Endometrium (tissue), 2 donors: Measurements from ENCODE around the gene SOHLH1.

Experiments
- FAIRE-seq: peaks from 2 replicates; lab custom pipeline; 2012; peaks lifted over from hg19 to GRCh38; lab: Jason Lieb, UNC
- donor health status: control.
- donor health status: control.

Gene SOHLH1

GRCh38 chr9:135661816-135662560 lies 37.3 kb downstream of the SOHLH1 start:
- no peak for FAIRE-seq

DNA sequence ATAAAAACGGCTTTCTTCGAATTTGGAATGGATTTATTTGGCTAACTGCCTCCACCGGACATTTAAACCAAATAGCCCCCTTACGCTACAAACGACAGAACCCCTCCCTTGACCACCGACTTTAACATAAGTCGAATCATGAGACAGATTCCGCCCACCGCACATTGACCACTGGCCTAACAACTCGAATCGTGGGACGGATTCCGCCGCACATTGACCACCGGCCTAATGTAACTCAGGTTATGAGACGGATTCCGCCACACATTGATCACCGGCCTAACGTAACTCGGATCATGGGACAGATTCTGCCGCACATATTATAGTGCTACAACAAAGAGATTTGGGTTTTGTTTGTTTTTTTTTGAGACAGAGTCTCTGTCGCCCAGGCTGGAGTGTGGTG lies 38.9 kb downstream of the SOHLH1 start:
- no peak for FAIRE-seq

DNA sequence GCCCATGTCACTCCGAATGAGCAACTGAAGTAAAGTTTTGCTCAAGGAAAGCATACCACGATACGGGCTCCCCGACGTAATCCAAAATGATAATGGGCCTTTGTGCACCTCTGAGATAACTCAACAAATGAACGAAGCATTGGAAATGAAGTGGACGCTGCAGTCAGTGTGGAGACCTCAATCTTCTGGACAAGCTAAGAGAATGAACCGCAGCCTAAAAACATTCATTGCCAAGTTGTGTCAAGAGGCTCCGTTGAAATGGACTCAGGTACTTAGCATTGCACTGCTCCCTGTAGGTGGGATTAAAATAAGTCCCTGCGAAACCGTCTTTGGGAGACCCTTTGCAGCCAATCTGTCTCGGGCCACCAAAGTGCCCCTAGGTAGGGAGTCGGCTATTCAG lies 40.0 kb downstream of the SOHLH1 start:
- no peak for FAIRE-seq

- FAIRE-seq = no peak
Observed at GRCh38 chr9:135657416-135657815, 41.9 kb downstream of the SOHLH1 start.

GRCh38 chr9:135655317-135655716 lies 44.0 kb downstream of the SOHLH1 start:
- FAIRE-seq = no peak

DNA sequence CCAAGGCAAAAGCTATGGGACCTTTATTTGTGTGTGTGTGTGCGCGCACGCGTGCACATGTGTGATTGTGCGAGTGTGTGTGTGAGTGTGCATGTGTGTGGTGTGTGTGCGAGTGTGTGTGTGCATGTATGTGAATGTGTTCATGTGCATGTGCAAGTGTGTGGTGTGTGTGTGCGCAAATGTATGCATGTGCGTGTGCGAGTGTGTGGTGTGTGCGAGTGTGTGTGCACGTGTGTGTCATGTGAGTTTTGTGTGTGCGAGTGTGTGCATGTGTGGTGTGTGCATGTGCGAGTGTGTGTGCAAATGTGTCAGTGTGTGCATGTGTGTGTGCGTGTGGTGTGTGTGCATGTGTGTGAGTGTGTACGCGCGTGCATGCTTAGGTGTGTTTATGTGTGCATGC lies 48.9 kb downstream of the SOHLH1 start:
- no peak for FAIRE-seq

- FAIRE-seq = no peak
Observed at GRCh38 chr9:135649508-135649907, 49.8 kb downstream of the SOHLH1 start.

DNA sequence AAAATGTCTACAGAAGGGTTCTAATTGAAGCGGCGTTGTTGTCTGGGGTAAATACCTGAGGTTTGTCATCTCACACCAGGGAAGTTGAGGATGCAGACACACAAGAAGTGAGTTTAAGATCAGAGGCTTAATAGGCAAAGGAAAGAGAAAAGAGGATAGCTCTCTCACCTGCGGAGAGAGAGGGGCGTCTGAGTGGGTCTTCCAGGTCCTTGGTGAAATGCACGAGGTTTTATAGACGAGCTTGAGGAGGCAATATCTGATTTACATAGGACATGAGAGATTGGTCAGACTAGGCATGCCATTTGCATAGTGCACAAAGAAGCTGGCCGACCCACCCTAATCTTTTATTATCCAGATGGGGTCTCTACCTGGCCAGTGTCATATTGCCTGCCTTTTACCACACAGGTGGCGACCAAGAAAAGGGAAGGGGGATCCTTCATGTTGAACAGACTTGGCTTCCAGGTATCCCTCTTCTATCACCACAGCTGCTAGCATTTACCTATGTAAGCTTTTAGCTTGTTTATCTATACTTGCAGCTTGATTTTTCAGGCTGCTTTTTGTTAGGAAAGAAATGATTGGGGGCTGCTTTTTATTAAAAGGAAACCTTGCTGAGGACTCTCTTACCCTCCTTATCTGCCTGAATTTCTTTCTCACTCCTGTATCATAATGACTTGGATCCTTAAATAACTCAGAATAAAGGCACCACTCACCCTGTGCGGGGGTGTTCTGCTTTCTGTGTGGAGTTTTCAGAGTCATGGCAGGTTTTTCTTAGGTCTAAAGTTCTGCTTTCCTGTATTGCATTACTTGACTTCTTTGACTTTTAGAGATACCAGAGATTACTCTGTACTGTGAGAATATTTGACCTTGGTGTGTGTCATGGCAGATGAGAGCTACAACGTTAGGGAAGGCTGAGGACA lies 50.5 kb downstream of the SOHLH1 start:
- no peak for FAIRE-seq

- no peak for FAIRE-seq
Observed at GRCh38 chr9:135647884-135648283, 51.4 kb downstream of the SOHLH1 start.

DNA sequence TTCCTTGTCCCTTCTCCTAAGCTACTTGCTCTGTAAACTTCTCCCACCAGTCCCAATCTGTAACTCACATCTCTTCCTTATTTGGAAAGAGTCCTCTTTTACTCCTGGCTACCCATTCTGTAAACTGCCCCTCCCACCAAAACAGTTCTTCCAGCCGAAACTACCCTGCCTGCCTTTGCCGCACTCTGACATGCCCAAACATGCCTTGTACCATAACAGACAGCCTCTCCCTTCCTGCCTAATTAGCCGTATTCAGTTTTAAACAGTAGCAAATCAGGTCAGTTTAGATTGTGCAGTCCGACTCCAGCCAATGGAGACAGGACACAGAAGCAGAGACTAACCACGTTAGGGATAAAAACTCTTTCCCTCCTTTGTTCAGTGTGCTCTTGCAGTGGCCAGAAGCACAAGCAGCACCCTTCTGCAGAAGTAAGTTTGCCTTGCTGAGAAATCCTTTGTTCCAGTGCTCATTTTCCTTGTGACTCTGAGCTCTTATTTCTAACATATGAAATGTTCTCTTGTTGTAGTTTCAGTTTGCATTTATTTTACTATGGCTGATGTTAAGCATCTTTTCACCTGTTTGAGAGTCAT lies 54.6 kb downstream of the SOHLH1 start:
- no peak for FAIRE-seq
